ENCODE measurements around the gene CDH16.
"Not testable (repeated sequence)": the region's sequence is repeated elsewhere in the genome, so short reads cannot be mapped to it uniquely, and the experiment has no call there.

The CDH16 gene

DNA sequence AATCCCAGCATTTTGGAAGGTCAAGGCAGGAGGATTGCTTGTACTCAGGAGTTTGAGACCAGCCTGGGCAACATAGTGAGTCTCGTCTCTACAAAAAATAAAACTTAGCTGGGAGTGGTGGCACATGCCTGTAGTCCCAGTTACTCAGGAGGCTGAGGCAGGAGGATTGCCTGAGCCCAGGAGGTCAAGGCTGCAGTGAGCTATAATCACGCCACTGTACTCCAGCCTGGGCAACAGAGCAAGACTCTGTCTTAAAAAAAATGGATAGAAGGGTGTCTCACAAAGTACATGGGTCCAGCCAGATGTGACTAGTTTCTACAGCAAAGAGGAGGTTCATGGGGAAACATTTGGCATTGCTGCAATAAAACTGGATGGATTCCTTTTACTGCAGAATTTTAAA lies 47.3 kb downstream of the CDH16 start:
- DNase-seq (ENCODE audit: low read depth): not testable (repeated sequence)

- no peak for DNase-seq (ENCODE audit: low read depth)
Measured at GRCh38 chr16:66869424-66869823, 49.3 kb downstream of the CDH16 start.

DNA sequence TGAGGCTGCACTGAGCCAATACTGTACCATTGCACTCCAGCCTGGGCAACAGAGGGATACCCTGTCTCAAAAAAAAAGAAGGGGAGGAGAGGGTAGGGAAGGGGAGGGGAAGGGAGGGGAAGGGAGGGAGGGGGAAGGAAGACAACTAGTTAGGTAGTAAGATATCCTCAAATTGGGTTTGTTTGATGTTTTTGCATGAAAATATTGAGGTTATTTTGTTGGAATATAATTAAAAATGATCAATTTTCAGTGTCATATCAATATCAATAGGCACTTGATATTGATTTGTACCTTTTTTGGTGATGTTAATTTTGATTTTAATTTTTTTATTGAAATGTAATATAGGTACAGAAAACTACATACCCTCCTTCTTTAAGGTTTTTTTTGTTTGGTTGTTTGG lies 55.0 kb downstream of the CDH16 start:
- DNase-seq (ENCODE audit: low read depth): no peak

GRCh38 chr16:66862023-66862520 lies 56.6 kb downstream of the CDH16 start:
- no peak for DNase-seq (ENCODE audit: low read depth)

- no peak for DNase-seq (ENCODE audit: low read depth)
Measured at GRCh38 chr16:66859397-66860068, 59.2 kb downstream of the CDH16 start.

GRCh38 chr16:66858740-66859396 lies 59.8 kb downstream of the CDH16 start:
- DNase-seq (ENCODE audit: low read depth): no peak

All from stromal cell of bone marrow (primary cell).